ENCODE results near the gene CA5A. TPM values are rescaled to one million over a fixed set of nuclear protein-coding genes. Genes with fewer than 3 reads are reported as not detected.

Gene CA5A
- total and polyA plus RNA-seq, 2 experiments from 2014 or later = 1.0 to 1.9 TPM

- Histone ChIP-seq H3K4me1 (ENCODE audit: insufficient read depth) (peaks cover 8% of the 10 kb centered on the region), H3K9me2 (replicated peaks; ENCODE audit: insufficient read depth) (no peaks in the 10 kb centered on the region), H3K36me3 (replicated peaks; ENCODE audit: insufficient read depth, low read depth) (no peaks in the 10 kb centered on the region), H3K27ac (no peak overlapping the region), H3K27me3 (no peaks in the 10 kb centered on the region), H4K20me1 (ENCODE audit: insufficient read depth, poor library complexity, severe bottlenecking) (no peaks in the 10 kb centered on the region), H3K9me3 (ENCODE audit: low read depth) (no peaks in the 10 kb centered on the region), H2AFZ (no peak overlapping the region), H3K4me3 (no peak overlapping the region), H3K4me2 (no peak overlapping the region), H3K79me2 (peaks cover 15% of the 10 kb centered on the region)
- no peak for DNase-seq (ENCODE audit: low spot score)
- 96% methylated on average over 22 of the region's 22 CpGs for WGBS (ENCODE audit: low lambda C conversion rate, missing lambda C conversion rate)
- TF ChIP-seq EZH2phosphoT487 (IDR thresholded peaks at IDR 0.05; ENCODE audit: low read depth, severe bottlenecking, unreplicated experiment) (no peak), EZH2 (IDR thresholded peaks at IDR 0.05; ENCODE audit: borderline replicate concordance) (no peak)
- TF ChIP-seq, protein P1, sequence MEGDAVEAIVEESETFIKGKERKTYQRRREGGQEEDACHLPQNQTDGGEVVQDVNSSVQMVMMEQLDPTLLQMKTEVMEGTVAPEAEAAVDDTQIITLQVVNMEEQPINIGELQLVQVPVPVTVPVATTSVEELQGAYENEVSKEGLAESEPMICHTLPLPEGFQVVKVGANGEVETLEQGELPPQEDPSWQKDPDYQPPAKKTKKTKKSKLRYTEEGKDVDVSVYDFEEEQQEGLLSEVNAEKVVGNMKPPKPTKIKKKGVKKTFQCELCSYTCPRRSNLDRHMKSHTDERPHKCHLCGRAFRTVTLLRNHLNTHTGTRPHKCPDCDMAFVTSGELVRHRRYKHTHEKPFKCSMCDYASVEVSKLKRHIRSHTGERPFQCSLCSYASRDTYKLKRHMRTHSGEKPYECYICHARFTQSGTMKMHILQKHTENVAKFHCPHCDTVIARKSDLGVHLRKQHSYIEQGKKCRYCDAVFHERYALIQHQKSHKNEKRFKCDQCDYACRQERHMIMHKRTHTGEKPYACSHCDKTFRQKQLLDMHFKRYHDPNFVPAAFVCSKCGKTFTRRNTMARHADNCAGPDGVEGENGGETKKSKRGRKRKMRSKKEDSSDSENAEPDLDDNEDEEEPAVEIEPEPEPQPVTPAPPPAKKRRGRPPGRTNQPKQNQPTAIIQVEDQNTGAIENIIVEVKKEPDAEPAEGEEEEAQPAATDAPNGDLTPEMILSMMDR (IDR thresholded peaks at IDR 0.05; ENCODE audit: poor library complexity) = no peak
These were observed 94.8 kb downstream of the CA5A start for GRCh38 chr16:87841340-87842208.

GRCh38 chr16:87840271-87840978 lies 95.9 kb downstream of the CA5A start:
- Histone ChIP-seq H4K20me1 (ENCODE audit: insufficient read depth, poor library complexity, severe bottlenecking) (no peaks in the 10 kb centered on the region), H2AFZ (no peak overlapping the region)

DNA sequence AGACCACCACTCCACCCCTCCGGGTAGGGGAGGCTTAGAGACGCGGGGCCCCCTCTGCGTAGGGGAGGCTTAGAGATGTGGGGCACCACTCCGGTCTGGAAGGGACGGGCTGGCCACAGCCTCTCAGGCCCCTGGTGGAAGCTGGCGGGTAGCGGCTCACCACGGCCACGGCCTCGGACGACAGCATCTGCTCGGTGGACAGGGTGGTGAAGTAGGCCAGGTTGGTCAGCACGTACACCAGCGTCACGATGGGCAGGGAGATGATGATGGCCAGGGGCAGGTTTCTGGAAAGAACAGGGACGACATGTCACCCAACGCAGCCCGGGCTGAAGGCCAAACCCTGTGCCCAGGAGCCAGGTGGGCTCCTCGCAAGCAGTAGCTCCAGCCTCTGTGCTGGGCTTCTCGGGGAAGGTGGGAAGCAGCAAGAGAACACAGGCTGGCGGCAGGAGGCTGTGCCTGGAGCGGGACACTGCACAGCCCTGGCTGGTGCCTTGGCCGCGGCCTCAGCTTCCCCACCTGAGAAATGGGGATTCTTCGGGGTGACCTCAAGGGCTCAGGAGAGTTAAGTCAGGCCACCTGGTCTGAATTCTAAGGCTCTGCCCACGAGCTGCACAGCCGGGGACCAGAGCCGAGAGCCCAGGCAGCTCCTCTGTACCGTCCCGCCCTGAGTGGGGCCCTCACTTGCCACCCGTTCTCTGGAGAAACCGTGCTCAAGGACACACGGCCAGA lies 96.6 kb downstream of the CA5A start:
- Histone ChIP-seq H3K4me2 (no peak overlapping the region), H3K9me3 (ENCODE audit: low read depth) (no peaks in the 10 kb centered on the region), H3K4me1 (ENCODE audit: insufficient read depth) (peaks cover 14% of the 10 kb centered on the region), H3K27me3 (no peaks in the 10 kb centered on the region), H3K27ac (no peak overlapping the region), H3K79me2 (peaks cover 11% of the 10 kb centered on the region), H4K20me1 (ENCODE audit: insufficient read depth, poor library complexity, severe bottlenecking) (no peaks in the 10 kb centered on the region), H3K4me3 (no peak overlapping the region), H3K9me2 (replicated peaks; ENCODE audit: insufficient read depth) (no peaks in the 10 kb centered on the region), H2AFZ (no peak overlapping the region), H3K36me3 (replicated peaks; ENCODE audit: insufficient read depth, low read depth) (no peaks in the 10 kb centered on the region)
- TF ChIP-seq EZH2 (IDR thresholded peaks at IDR 0.05; ENCODE audit: borderline replicate concordance) (no peak), EZH2phosphoT487 (IDR thresholded peaks at IDR 0.05; ENCODE audit: low read depth, severe bottlenecking, unreplicated experiment) (no peak)
- TF ChIP-seq, protein P1 (IDR thresholded peaks at IDR 0.05; ENCODE audit: poor library complexity) = no peak
- 91% methylated on average over 32 of the region's 34 CpGs for WGBS (ENCODE audit: low lambda C conversion rate, missing lambda C conversion rate)
- DNase-seq (ENCODE audit: low spot score) = no peak

More at GRCh38 chr16:87840271-87840978, 95.9 kb downstream of the CA5A start:
- Histone ChIP-seq H3K9me2 (replicated peaks; ENCODE audit: insufficient read depth) (no peaks in the 10 kb centered on the region), H3K4me2 (no peak overlapping the region), H3K27me3 (no peaks in the 10 kb centered on the region), H3K36me3 (replicated peaks; ENCODE audit: insufficient read depth, low read depth) (no peaks in the 10 kb centered on the region), H3K4me3 (no peak overlapping the region), H3K79me2 (peaks cover 11% of the 10 kb centered on the region), H3K9me3 (ENCODE audit: low read depth) (no peaks in the 10 kb centered on the region), H3K4me1 (ENCODE audit: insufficient read depth) (peaks cover 8% of the 10 kb centered on the region), H3K27ac (no peak overlapping the region)
- 87% methylated on average over 29 of the region's 29 CpGs for WGBS (ENCODE audit: low lambda C conversion rate, missing lambda C conversion rate)
- TF ChIP-seq, protein P1 (IDR thresholded peaks at IDR 0.05; ENCODE audit: poor library complexity) = no peak
- TF ChIP-seq EZH2phosphoT487 (IDR thresholded peaks at IDR 0.05; ENCODE audit: low read depth, severe bottlenecking, unreplicated experiment) (no peak), EZH2 (IDR thresholded peaks at IDR 0.05; ENCODE audit: borderline replicate concordance) (no peak)
- no peak for DNase-seq (ENCODE audit: low spot score)
